ENCODE results near the gene CAPNS1. TPM values are rescaled to one million over a fixed set of nuclear protein-coding genes. Genes with fewer than 3 reads are reported as not detected.
A peak's percentile ranks its signal among the peaks of the same experiment; 100 is the strongest.

CAPNS1 gene
- total and polyA plus RNA-seq, 2 of the 13 experiments (the other 11 are each of a cell fraction or from before 2014, with no cell fraction given), result 322 to 526 TPM

DNA sequence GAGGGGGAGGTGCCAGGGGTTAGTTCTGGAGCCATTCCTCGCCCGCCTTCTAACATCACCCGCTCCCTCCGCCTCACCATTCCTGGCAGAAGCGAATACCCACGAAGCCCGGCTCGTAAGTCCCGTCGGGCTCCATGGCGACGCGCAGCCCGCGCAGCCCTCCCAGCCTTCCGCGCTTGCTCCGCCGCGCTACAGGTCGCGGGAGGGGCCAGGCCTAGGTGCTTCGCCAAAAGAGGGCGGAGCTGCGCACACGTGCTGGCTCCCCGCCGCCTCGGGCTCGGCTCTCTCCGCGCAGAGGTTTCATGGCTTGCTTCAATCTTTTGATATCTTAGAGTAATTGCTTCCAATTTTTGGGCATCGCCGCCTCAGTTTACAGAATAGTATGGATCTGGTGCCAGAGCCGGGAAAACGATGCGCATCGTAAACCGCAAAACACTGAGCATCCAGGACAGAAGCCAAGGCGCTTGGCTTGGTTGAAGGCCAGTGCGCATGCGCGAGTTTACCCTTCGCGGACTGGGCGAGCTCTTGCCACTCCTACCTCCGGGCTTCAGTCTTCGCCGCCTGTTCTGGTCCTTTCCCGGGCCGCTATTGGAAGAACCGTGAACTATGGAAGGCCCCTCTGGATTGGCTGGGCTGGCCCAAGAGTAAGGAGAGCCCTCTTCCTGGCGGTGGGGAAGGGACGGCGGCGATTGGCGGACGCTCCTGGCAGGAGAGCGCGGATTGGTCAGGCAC, 25.0 kb upstream of the CAPNS1 start, which contains the start of gene POLR2I (continued):
- TF ChIP-seq ZBTB20 (CRISPR knock-in tag; IDR thresholded peaks at IDR 0.05; ENCODE audit: borderline replicate concordance, low read depth) (0 out of 2 replicates have a peak, but pooled peaks have one; percentile 39), PRPF4 (IDR thresholded peaks at IDR 0.05; ENCODE audit: low read depth, low read length, poor library complexity, severe bottlenecking) (no peak), CCDC6 (CRISPR knock-in tag; IDR thresholded peaks at IDR 0.05) (peak; percentile 73; the same call in 1 of the 2 replicates), ZNF552 (CRISPR knock-in tag; IDR thresholded peaks at IDR 0.05; ENCODE audit: borderline replicate concordance) (peak; percentile 73; the same call in 1 of the 2 replicates), ZNF441 (CRISPR knock-in tag; IDR thresholded peaks at IDR 0.05; ENCODE audit: borderline replicate concordance) (peak; percentile 71; the same call in 1 of the 2 replicates), ASH2L (IDR thresholded peaks at IDR 0.05; ENCODE audit: insufficient read length, low read depth, low read length) (peak; percentile 92), ZNF432 (CRISPR knock-in tag; IDR thresholded peaks at IDR 0.05; ENCODE audit: borderline replicate concordance) (no peak), HES4 (CRISPR knock-in tag; IDR thresholded peaks at IDR 0.05; ENCODE audit: borderline replicate concordance) (peak; percentile 85; the same call in 1 of the 2 replicates), GFI1 (CRISPR knock-in tag; IDR thresholded peaks at IDR 0.05; ENCODE audit: borderline replicate concordance) (peak; percentile 55), HHEX (CRISPR knock-in tag; IDR thresholded peaks at IDR 0.05) (no peak), SKI (IDR thresholded peaks at IDR 0.05; ENCODE audit: partially characterized antibody) (no peak), RELA (CRISPR knock-in tag; IDR thresholded peaks at IDR 0.05) (no peak), ZNF546 (CRISPR knock-in tag; conservative IDR thresholded peaks at IDR 0.05) (0 out of 2 replicates have a peak, but pooled peaks have one; percentile 59), RFX5 (IDR thresholded peaks at IDR 0.05; ENCODE audit: low read depth, low read length) (peak; percentile 69), ZIK1 (CRISPR knock-in tag; IDR thresholded peaks at IDR 0.05; ENCODE audit: borderline replicate concordance, low read depth) (peak; percentile 71; the same call in 1 of the 2 replicates), ZNF672 (CRISPR knock-in tag; IDR thresholded peaks at IDR 0.05) (no peak), NPAS2 (CRISPR knock-in tag; IDR thresholded peaks at IDR 0.05; ENCODE audit: borderline replicate concordance) (no peak), MEF2D (CRISPR knock-in tag; IDR thresholded peaks at IDR 0.05) (no peak; the same call in 1 of the 2 replicates), HOXA3 (CRISPR knock-in tag; IDR thresholded peaks at IDR 0.05) (peak; percentile 95), ISX (CRISPR knock-in tag; conservative IDR thresholded peaks at IDR 0.05) (no peak; the same call in 1 of the 2 replicates), ZNF577 (CRISPR knock-in tag; IDR thresholded peaks at IDR 0.05; ENCODE audit: borderline replicate concordance, low read depth) (no peak), ZNF136 (CRISPR knock-in tag; IDR thresholded peaks at IDR 0.05; ENCODE audit: low read depth) (no peak), ZNF225 (CRISPR knock-in tag; IDR thresholded peaks at IDR 0.05) (peak; percentile 89; the same call in 1 of the 2 replicates), ZNF644 (CRISPR knock-in tag; IDR thresholded peaks at IDR 0.05; ENCODE audit: low read depth) (no peak), PTBP1 (IDR thresholded peaks at IDR 0.05; ENCODE audit: low read depth, low read length, poor library complexity, severe bottlenecking) (no peak), ZNF772 (CRISPR knock-in tag; IDR thresholded peaks at IDR 0.05) (peak; percentile 88), SSRP1 (CRISPR knock-in tag; IDR thresholded peaks at IDR 0.05) (no peak), ZNF570 (CRISPR knock-in tag; IDR thresholded peaks at IDR 0.05; ENCODE audit: borderline replicate concordance) (no peak), HNF4A (CRISPR knock-in tag; IDR thresholded peaks at IDR 0.05) (no peak)
- TF ChIP-seq, protein P1, sequence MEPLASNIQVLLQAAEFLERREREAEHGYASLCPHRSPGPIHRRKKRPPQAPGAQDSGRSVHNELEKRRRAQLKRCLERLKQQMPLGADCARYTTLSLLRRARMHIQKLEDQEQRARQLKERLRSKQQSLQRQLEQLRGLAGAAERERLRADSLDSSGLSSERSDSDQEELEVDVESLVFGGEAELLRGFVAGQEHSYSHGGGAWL (CRISPR knock-in tag; IDR thresholded peaks at IDR 0.05), result peak; percentile 93; the same call in 1 of the 2 replicates
- TF ChIP-seq, protein P2, sequence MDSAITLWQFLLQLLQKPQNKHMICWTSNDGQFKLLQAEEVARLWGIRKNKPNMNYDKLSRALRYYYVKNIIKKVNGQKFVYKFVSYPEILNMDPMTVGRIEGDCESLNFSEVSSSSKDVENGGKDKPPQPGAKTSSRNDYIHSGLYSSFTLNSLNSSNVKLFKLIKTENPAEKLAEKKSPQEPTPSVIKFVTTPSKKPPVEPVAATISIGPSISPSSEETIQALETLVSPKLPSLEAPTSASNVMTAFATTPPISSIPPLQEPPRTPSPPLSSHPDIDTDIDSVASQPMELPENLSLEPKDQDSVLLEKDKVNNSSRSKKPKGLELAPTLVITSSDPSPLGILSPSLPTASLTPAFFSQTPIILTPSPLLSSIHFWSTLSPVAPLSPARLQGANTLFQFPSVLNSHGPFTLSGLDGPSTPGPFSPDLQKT (CRISPR knock-in tag; IDR thresholded peaks at IDR 0.05; ENCODE audit: borderline replicate concordance), result no peak

Data from HepG2 (cell line).